Cardiac muscle cell (in vitro differentiated cells and primary cell): Measurements from ENCODE around the gene NOP58. TPM values are rescaled to one million over a fixed set of nuclear protein-coding genes. Genes with fewer than 3 reads are reported as not detected.

ENCODE experiments used
- DNase-seq, 2 donors: peaks; one replicate each; pipeline versions ENCODE4 v3.0.0 to v3.0.0-alpha.2; 2010 to 2017; ENCODE audit warnings: low read depth in 1 of 2, low spot score in 1 of 2
- H3K27ac ChIP-seq: fragments of 200-600 bp; sonication (generic); 2 replicates; pipeline ENCODE4 v1.5.1; 2016
- H3K27me3 ChIP-seq: fragments of 200-600 bp; sonication (generic); 2 replicates; pipeline ENCODE4 v1.6.0; 2016; ENCODE audit warnings: control low read depth
- H3K36me3 ChIP-seq: fragments of 200-600 bp; sonication (generic); 2 replicates; pipeline ENCODE4 v1.5.1; 2016; ENCODE audit warnings: control low read depth
- H3K4me1 ChIP-seq: fragments of 200-600 bp; sonication (generic); 2 replicates; pipeline ENCODE4 v1.8.1; 2017; ENCODE audit warnings: low read depth, mild to moderate bottlenecking, mixed run types
- H3K4me3 ChIP-seq: fragments of 200-600 bp; sonication (generic); 2 replicates; pipeline ENCODE4 v1.5.1; 2016; ENCODE audit warnings: mild to moderate bottlenecking
- H3K9me3 ChIP-seq: fragments of 200-600 bp; sonication (generic); 2 replicates; pipeline ENCODE4 v1.5.1; 2017; ENCODE audit warnings: low read depth, mild to moderate bottlenecking, control low read depth
- polyA plus RNA-seq: library from polyadenylated mRNA; unstranded; fragments of >200 nt; fragmentation: Nextera tagmentation; extraction: Ambion mirVana; gene quantifications from 2 replicates; pipeline ENCODE4 v1.2.1, GENCODE V29; 2016
- total RNA-seq: library from RNA; depleted of rRNA; stranded (reverse); fragments of >200 nt; gene quantifications from 2 replicates; pipeline ENCODE4 v1.2.3, GENCODE V29; 2016
- TF ChIP-seq, protein P1 (sequence below): IDR thresholded peaks from 2 replicates; pipeline ENCODE4 v1.5.1; 2012; ENCODE audit warnings: low read depth, mild to moderate bottlenecking, low read length

The NOP58 gene
- total and polyA plus RNA-seq, 2 experiments from 2014 or later, result 66.3 to 75.0 TPM

DNA sequence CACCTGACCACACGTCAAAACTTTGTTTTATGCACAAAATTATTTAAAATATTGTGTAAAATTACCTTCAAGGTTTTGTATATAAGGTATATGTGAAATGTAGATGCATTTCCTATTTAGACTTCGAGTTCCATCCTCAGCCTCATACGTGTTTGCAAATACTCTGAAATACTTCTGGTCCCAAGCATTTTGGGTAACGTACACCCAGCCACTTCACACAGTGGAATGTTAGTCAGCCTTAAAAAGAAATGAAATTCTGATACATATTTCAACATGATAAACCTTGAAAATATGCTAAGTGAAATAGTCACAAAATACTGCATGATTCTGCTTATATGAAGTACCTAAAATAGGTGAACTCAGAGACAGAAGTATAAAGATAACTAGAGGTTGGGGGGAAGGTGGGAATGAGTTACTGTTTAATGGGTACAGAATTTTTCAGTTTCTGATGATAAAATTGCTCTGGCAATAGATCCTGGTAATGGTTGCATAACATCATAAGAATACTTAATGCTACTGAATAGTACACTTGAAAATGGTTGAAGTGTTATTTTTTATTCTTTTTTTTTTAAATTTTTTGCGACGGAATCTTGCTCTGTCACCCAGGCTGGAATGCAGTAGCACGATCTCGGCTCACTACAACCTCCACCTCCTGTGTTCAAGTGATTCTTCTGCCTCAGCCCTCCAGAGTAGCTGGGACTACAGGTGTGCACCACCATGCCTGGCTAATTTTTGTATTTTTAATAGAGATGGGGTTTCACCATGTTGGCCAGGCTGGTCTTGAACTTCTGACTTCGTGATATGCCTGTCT lies 24.0 kb downstream of the NOP58 start:
- TF ChIP-seq, protein P1, sequence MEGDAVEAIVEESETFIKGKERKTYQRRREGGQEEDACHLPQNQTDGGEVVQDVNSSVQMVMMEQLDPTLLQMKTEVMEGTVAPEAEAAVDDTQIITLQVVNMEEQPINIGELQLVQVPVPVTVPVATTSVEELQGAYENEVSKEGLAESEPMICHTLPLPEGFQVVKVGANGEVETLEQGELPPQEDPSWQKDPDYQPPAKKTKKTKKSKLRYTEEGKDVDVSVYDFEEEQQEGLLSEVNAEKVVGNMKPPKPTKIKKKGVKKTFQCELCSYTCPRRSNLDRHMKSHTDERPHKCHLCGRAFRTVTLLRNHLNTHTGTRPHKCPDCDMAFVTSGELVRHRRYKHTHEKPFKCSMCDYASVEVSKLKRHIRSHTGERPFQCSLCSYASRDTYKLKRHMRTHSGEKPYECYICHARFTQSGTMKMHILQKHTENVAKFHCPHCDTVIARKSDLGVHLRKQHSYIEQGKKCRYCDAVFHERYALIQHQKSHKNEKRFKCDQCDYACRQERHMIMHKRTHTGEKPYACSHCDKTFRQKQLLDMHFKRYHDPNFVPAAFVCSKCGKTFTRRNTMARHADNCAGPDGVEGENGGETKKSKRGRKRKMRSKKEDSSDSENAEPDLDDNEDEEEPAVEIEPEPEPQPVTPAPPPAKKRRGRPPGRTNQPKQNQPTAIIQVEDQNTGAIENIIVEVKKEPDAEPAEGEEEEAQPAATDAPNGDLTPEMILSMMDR, result no peak
- H3K36me3 ChIP-seq, result peaks cover 62% of the 10 kb centered on the region

GRCh38 chr2:202290316-202290715 lies 24.8 kb downstream of the NOP58 start:
- Histone ChIP-seq H3K36me3 (peaks cover 60% of the 10 kb centered on the region), H3K4me3 (no peak overlapping the region), H3K4me1 (no peaks in the 10 kb centered on the region), H3K9me3 (no peaks in the 10 kb centered on the region), H3K27ac (no peak overlapping the region), H3K27me3 (no peaks in the 10 kb centered on the region)
- TF ChIP-seq, protein P1, result no peak
- DNase-seq, result no peak

More for the DNA sequence above, 24.0 kb downstream of the NOP58 start:
- Histone ChIP-seq H3K27me3 (no peaks in the 10 kb centered on the region), H3K27ac (no peak overlapping the region), H3K4me3 (no peak overlapping the region), H3K4me1 (no peaks in the 10 kb centered on the region), H3K9me3 (no peaks in the 10 kb centered on the region)
- DNase-seq, result no peak

DNA sequence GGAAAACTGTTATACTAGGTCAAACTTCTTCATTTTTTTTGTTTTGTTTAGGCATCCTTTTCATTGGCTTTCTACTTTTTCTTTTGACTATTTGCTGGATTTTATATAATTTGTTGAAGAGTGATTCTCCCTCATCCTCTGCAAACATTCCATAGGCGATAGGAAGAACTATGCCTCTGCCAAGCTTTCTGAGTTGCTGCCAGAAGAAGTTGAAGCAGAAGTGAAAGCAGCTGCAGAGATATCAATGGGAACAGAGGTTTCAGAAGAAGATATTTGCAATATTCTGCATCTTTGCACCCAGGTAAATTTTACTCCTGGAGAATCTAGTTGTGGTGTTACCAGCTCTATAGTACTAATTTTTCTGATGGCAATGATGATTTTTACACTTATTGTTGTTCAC lies 25.4 kb downstream of the NOP58 start:
- DNase-seq, result peak in 1 of 2 donors; percentile 65
- no peaks in the 10 kb centered on the region for H3K27me3 ChIP-seq
- no peak overlapping the region for H3K4me3 ChIP-seq

GRCh38 chr2:202299712-202300111 lies 34.1 kb downstream of the NOP58 start:
- Histone ChIP-seq H3K9me3 (no peaks in the 10 kb centered on the region), H3K4me3 (no peak overlapping the region), H3K27ac (no peak overlapping the region), H3K27me3 (no peaks in the 10 kb centered on the region), H3K36me3 (peaks cover 84% of the 10 kb centered on the region), H3K4me1 (no peaks in the 10 kb centered on the region)
- TF ChIP-seq, protein P1, result no peak
- no peak for DNase-seq

More for the DNA sequence above, 25.4 kb downstream of the NOP58 start:
- TF ChIP-seq, protein P1, result no peak
- H3K27ac ChIP-seq, result no peak overlapping the region
- H3K36me3 ChIP-seq, result peaks cover 60% of the 10 kb centered on the region
- no peaks in the 10 kb centered on the region for H3K9me3 ChIP-seq
- H3K4me1 ChIP-seq, result no peaks in the 10 kb centered on the region

DNA sequence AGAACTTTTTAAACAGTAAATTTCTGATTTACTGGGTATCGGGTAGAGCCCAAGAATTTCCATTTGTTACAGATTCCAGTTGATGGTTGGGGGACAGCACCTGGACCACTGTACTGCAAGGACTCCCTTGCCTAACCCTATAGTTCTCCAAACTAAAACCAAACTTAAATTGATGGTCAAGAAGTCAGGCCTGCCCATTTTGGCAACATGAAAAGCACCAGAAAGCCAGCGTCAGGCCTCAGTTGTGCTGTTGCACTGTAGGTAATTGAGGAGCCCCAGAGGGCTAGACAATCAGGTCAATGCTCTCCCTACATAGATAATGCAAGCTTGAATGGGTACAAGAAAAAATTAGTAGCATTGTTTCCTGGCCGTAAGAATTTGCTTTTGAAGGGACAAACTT lies 40.5 kb downstream of the NOP58 start:
- TF ChIP-seq, protein P1, result no peak
- H3K4me3 ChIP-seq, result no peak overlapping the region
- no peaks in the 10 kb centered on the region for H3K27me3 ChIP-seq
- H3K36me3 ChIP-seq, result peaks cover 35% of the 10 kb centered on the region
- no peak for DNase-seq
- no peaks in the 10 kb centered on the region for H3K9me3 ChIP-seq
- no peak overlapping the region for H3K27ac ChIP-seq
- no peaks in the 10 kb centered on the region for H3K4me1 ChIP-seq
